GM23338 (cell line): ENCODE measurements around the gene DDX20. TPM values are rescaled to one million over a fixed set of nuclear protein-coding genes. Genes with fewer than 3 reads are reported as not detected.
A peak's percentile ranks its signal among the peaks of the same experiment; 100 is the strongest.

Experiments
- ATAC-seq: fragments of 200-7000 bp; cut with Tn5 transposase; 3 replicates; pipeline ENCODE4 v1.9.1; 2020
- DNase-seq: peaks from one replicate; pipeline ENCODE4 v3.0.0-alpha.2; 2015; ENCODE audit warnings: low spot score
- H2AFZ ChIP-seq: fragments of 200-600 bp; sonication (generic); 2 replicates; pipeline ENCODE4 v1.8.0; 2016; ENCODE audit warnings: antibody characterized with exemption, mild to moderate bottlenecking, moderate library complexity
- H3F3A ChIP-seq: fragments of 200-600 bp; sonication (generic); replicated peaks from 2 replicates; pipeline ENCODE4 v1.8.0; 2017; ENCODE audit warnings: antibody characterized with exemption, mixed run types, low read depth
- H3K27ac ChIP-seq: fragments of 200-600 bp; sonication (generic); 2 replicates; pipeline ENCODE4 v1.6.1; 2016; ENCODE audit warnings: low read depth
- H3K27me3 ChIP-seq: fragments of 200-600 bp; sonication (generic); 2 replicates; pipeline ENCODE4 v1.8.0; 2016; ENCODE audit warnings: mild to moderate bottlenecking, mixed run types, moderate library complexity; ENCODE audit not compliant: insufficient read depth
- H3K36me3 ChIP-seq: fragments of 200-600 bp; sonication (generic); 2 replicates; pipeline ENCODE4 v1.8.0; 2016; ENCODE audit warnings: mild to moderate bottlenecking; ENCODE audit not compliant: insufficient read depth
- H3K4me1 ChIP-seq: fragments of 200-600 bp; sonication (generic); 2 replicates; pipeline ENCODE4 v1.8.0; 2016; ENCODE audit warnings: mild to moderate bottlenecking, moderate library complexity; ENCODE audit not compliant: insufficient read depth
- H3K4me2 ChIP-seq: fragments of 200-600 bp; sonication (generic); 2 replicates; pipeline ENCODE4 v1.7.1; 2017; ENCODE audit warnings: mixed run types
- H3K4me3 ChIP-seq: fragments of 200-600 bp; sonication (generic); 2 replicates; pipeline ENCODE4 v1.6.1; 2016; ENCODE audit warnings: mixed run types
- H3K79me2 ChIP-seq: fragments of 200-600 bp; sonication (generic); replicated peaks from 2 replicates; pipeline ENCODE4 v1.8.0; 2017; ENCODE audit warnings: mild to moderate bottlenecking; ENCODE audit not compliant: insufficient read depth
- H3K9me2 ChIP-seq: fragments of 200-600 bp; sonication (generic); 2 replicates; pipeline ENCODE4 v1.8.0; 2017; ENCODE audit not compliant: insufficient read depth
- H4K20me1 ChIP-seq: fragments of 200-600 bp; sonication (generic); replicated peaks from 2 replicates; pipeline ENCODE4 v1.8.0; 2017; ENCODE audit warnings: mild to moderate bottlenecking; ENCODE audit not compliant: insufficient read depth
- H3K27ac Mint-ChIP-seq: 2 replicates; pipeline ENCODE4 v1.8.0; 2020; ENCODE audit warnings: inconsistent platforms, mild to moderate bottlenecking, moderate library complexity, mixed read lengths
- H3K27me3 Mint-ChIP-seq: 3 replicates; pipeline ENCODE4 v1.8.0; 2022; ENCODE audit warnings: low read depth, mild to moderate bottlenecking, moderate library complexity, mixed read lengths, inconsistent platforms; ENCODE audit not compliant: insufficient read depth, poor library complexity
- H3K36me3 Mint-ChIP-seq: 3 replicates; pipeline ENCODE4 v1.8.0; 2021; ENCODE audit warnings: low read depth, mild to moderate bottlenecking, inconsistent platforms, moderate library complexity, mixed read lengths
- H3K4me1 Mint-ChIP-seq: 3 replicates; pipeline ENCODE4 v1.8.0; 2020; ENCODE audit warnings: mild to moderate bottlenecking, inconsistent platforms, mixed read lengths
- H3K4me3 Mint-ChIP-seq: 3 replicates; pipeline ENCODE4 v1.8.0; 2021; ENCODE audit warnings: moderate library complexity, mild to moderate bottlenecking, inconsistent platforms, mixed read lengths
- H3K9me3 Mint-ChIP-seq: 3 replicates; pipeline ENCODE4 v1.8.0; 2020; ENCODE audit warnings: moderate library complexity, mild to moderate bottlenecking, inconsistent platforms, mixed read lengths
- CTCF ChIP-seq, 2 experiments: fragments of 200-600 bp in 1 of 2; sonication (generic) in 1 of 2; conservative IDR thresholded peaks; 2 replicates each; pipeline versions ENCODE4 v1.5.1 to v1.6.1; 2016 to 2017; ENCODE audit warnings: antibody characterized with exemption in 2 of 2, low read depth in 2 of 2, mild to moderate bottlenecking in 2 of 2, moderate library complexity in 1 of 2
- EZH2phosphoT487 ChIP-seq: fragments of 200-600 bp; sonication (generic); IDR thresholded peaks from one replicate; pipeline ENCODE4 v1.8.1; 2018; ENCODE audit warnings: antibody characterized with exemption; ENCODE audit not compliant: unreplicated experiment
- POLR2AphosphoS5 ChIP-seq: IDR thresholded peaks from 2 replicates; pipeline ENCODE4 v1.6.1; 2016; ENCODE audit warnings: antibody characterized with exemption, low read depth
- REST ChIP-seq: IDR thresholded peaks from one replicate; pipeline ENCODE4 v1.6.1; 2018; ENCODE audit warnings: antibody characterized with exemption; ENCODE audit not compliant: unreplicated experiment
- STAT1 ChIP-seq: IDR thresholded peaks from one replicate; pipeline ENCODE4 v1.6.1; 2016; ENCODE audit warnings: antibody characterized with exemption; ENCODE audit not compliant: unreplicated experiment
- ZNF114 ChIP-seq: fragments of 250-450 bp; sonication (Bioruptor Pico); IDR thresholded peaks from 2 replicates; pipeline ENCODE4 v1.5.0; 2020; ENCODE audit warnings: mild to moderate bottlenecking, moderate library complexity
- ZNF331 ChIP-seq: fragments of 250-450 bp; sonication (Bioruptor Pico); IDR thresholded peaks from 2 replicates; pipeline ENCODE4 v1.5.0; 2020; ENCODE audit warnings: low read depth, mild to moderate bottlenecking, moderate library complexity
- polyA plus RNA-seq: library from polyadenylated mRNA; unstranded; fragments of >200 nt; fragmentation: Nextera tagmentation; extraction: Ambion mirVana; gene quantifications from 2 replicates; pipeline ENCODE4 v1.2.1, GENCODE V29; 2016
- total RNA-seq: library from RNA; depleted of rRNA; stranded (reverse); fragments of >200 nt; shearing (Covaris generic); gene quantifications from 2 replicates; pipeline ENCODE4 v1.2.3, GENCODE V29; 2014
- TF ChIP-seq, protein P1 (sequence below): IDR thresholded peaks from 2 replicates; pipeline ENCODE4 v1.6.1; 2016; ENCODE audit warnings: antibody characterized with exemption
- TF ChIP-seq, protein P2 (sequence below): fragments of 250-450 bp; sonication (Bioruptor Pico); IDR thresholded peaks from 2 replicates; pipeline ENCODE4 v1.5.0; 2020; ENCODE audit warnings: mild to moderate bottlenecking, moderate library complexity

The DDX20 gene
- total and polyA plus RNA-seq, 2 experiments from 2014 or later = 11.9 to 54.4 TPM

DNA sequence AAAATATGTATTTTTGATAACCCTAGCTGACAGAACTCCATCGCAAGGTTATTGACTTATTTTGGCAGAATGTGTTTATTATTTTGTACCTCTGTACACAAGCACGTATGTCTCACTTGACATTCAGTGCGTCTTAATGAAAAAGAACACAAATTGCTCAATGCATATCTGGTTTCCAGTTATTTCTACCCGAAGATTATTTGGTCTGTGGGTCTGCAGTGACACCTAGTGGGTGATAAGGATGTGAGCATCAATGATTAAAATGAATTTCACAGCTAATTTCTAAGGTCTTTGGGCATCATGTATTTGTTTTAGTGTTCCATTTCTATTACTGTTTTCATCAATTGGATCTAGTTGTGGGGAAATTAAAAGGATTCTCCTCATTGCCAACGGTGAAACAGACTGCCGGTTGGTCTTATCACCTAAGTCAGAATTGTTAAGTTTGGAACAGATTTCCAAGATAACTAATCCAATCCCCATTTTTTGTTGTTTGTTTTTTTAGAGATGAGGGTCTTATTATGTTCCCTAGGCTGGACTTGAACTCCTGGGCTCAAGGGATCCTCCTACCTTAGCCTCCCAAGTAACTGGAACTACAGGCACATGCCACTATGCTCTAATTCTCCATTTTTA, 13.9 kb downstream of the DDX20 start:
- Histone ChIP-seq H3K79me2 (no peaks in the 10 kb centered on the region; the same call in 1 of the 2 replicates), H3K4me3 (no peak overlapping the region), H3K4me1 (no peaks in the 10 kb centered on the region), H3K27me3 (no peaks in the 10 kb centered on the region), H3K9me2 (no peaks in the 10 kb centered on the region), H3F3A (no peaks in the 10 kb centered on the region), H3K36me3 (peaks cover 23% of the 10 kb centered on the region), H3K4me2 (no peak overlapping the region), H4K20me1 (peaks cover 4% of the 10 kb centered on the region; the same call in 1 of the 2 replicates), H3K27ac (no peak overlapping the region), H2AFZ (no peak overlapping the region)
- ATAC-seq = no peak
- no peaks in the 10 kb centered on the region for H3K9me3 Mint-ChIP-seq
- H3K27me3 Mint-ChIP-seq = no peaks in the 10 kb centered on the region
- no peak overlapping the region for H3K4me3 Mint-ChIP-seq
- no peaks in the 10 kb centered on the region for H3K4me1 Mint-ChIP-seq
- H3K27ac Mint-ChIP-seq = no peak overlapping the region
- TF ChIP-seq ZNF331 = no peak
- TF ChIP-seq POLR2AphosphoS5 = no peak
- TF ChIP-seq CTCF (conservative IDR thresholded peaks at IDR 0.05; ENCODE audit: low read depth in 2 of 2) = peak; percentile 77 to 90
- TF ChIP-seq, protein P1, sequence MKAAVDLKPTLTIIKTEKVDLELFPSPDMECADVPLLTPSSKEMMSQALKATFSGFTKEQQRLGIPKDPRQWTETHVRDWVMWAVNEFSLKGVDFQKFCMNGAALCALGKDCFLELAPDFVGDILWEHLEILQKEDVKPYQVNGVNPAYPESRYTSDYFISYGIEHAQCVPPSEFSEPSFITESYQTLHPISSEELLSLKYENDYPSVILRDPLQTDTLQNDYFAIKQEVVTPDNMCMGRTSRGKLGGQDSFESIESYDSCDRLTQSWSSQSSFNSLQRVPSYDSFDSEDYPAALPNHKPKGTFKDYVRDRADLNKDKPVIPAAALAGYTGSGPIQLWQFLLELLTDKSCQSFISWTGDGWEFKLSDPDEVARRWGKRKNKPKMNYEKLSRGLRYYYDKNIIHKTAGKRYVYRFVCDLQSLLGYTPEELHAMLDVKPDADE = no peak
- TF ChIP-seq STAT1 = no peak
- TF ChIP-seq REST = no peak
- TF ChIP-seq ZNF114 (CRISPR knock-in tag) = no peak
- H3K36me3 Mint-ChIP-seq = peaks cover 25% of the 10 kb centered on the region
- peak; percentile 66 for DNase-seq

DNA sequence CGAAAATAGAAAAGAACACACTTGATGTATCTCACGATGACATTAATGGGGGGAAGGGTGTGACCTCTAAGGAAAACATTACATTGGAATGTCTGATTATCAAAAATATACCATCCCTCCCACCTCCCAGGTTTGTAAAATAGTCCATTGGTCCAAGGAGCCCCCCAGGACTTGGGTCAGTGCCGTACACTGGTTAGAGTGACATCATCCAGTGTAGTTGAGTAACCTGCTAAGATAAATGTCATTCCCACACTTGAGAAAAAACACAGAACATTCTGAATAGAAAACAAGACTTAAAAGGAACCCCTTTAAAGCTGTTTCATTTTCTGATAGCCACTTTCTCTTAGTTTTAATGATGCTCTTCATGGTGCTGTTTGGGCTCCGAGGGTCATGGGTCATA, 15.2 kb downstream of the DDX20 start:
- peaks cover 4% of the 10 kb centered on the region; the same call in 1 of the 2 replicates for H4K20me1 ChIP-seq
- no peaks in the 10 kb centered on the region; the same call in 1 of the 2 replicates for H3K79me2 ChIP-seq
- Mint-ChIP-seq H3K4me3 (no peak overlapping the region), H3K36me3 (peaks cover 13% of the 10 kb centered on the region), H3K4me1 (peaks cover 4% of the 10 kb centered on the region; the same call in 1 of the 3 replicates), H3K27me3 (no peaks in the 10 kb centered on the region), H3K9me3 (no peaks in the 10 kb centered on the region), H3K27ac (no peak overlapping the region)
- peaks cover 17% of the 10 kb centered on the region for H3K36me3 ChIP-seq
- no peak overlapping the region for H3K27ac ChIP-seq
- H3K4me2 ChIP-seq = no peak overlapping the region
- no peaks in the 10 kb centered on the region for H3K9me2 ChIP-seq
- H3F3A ChIP-seq = no peaks in the 10 kb centered on the region
- no peak overlapping the region for H3K4me3 ChIP-seq
- DNase-seq (no peak), ATAC-seq (no peak)
- H3K4me1 ChIP-seq = no peaks in the 10 kb centered on the region
- H3K27me3 ChIP-seq = no peaks in the 10 kb centered on the region
- no peak overlapping the region for H2AFZ ChIP-seq
- no peak for TF ChIP-seq EZH2phosphoT487
- TF ChIP-seq, protein P2, sequence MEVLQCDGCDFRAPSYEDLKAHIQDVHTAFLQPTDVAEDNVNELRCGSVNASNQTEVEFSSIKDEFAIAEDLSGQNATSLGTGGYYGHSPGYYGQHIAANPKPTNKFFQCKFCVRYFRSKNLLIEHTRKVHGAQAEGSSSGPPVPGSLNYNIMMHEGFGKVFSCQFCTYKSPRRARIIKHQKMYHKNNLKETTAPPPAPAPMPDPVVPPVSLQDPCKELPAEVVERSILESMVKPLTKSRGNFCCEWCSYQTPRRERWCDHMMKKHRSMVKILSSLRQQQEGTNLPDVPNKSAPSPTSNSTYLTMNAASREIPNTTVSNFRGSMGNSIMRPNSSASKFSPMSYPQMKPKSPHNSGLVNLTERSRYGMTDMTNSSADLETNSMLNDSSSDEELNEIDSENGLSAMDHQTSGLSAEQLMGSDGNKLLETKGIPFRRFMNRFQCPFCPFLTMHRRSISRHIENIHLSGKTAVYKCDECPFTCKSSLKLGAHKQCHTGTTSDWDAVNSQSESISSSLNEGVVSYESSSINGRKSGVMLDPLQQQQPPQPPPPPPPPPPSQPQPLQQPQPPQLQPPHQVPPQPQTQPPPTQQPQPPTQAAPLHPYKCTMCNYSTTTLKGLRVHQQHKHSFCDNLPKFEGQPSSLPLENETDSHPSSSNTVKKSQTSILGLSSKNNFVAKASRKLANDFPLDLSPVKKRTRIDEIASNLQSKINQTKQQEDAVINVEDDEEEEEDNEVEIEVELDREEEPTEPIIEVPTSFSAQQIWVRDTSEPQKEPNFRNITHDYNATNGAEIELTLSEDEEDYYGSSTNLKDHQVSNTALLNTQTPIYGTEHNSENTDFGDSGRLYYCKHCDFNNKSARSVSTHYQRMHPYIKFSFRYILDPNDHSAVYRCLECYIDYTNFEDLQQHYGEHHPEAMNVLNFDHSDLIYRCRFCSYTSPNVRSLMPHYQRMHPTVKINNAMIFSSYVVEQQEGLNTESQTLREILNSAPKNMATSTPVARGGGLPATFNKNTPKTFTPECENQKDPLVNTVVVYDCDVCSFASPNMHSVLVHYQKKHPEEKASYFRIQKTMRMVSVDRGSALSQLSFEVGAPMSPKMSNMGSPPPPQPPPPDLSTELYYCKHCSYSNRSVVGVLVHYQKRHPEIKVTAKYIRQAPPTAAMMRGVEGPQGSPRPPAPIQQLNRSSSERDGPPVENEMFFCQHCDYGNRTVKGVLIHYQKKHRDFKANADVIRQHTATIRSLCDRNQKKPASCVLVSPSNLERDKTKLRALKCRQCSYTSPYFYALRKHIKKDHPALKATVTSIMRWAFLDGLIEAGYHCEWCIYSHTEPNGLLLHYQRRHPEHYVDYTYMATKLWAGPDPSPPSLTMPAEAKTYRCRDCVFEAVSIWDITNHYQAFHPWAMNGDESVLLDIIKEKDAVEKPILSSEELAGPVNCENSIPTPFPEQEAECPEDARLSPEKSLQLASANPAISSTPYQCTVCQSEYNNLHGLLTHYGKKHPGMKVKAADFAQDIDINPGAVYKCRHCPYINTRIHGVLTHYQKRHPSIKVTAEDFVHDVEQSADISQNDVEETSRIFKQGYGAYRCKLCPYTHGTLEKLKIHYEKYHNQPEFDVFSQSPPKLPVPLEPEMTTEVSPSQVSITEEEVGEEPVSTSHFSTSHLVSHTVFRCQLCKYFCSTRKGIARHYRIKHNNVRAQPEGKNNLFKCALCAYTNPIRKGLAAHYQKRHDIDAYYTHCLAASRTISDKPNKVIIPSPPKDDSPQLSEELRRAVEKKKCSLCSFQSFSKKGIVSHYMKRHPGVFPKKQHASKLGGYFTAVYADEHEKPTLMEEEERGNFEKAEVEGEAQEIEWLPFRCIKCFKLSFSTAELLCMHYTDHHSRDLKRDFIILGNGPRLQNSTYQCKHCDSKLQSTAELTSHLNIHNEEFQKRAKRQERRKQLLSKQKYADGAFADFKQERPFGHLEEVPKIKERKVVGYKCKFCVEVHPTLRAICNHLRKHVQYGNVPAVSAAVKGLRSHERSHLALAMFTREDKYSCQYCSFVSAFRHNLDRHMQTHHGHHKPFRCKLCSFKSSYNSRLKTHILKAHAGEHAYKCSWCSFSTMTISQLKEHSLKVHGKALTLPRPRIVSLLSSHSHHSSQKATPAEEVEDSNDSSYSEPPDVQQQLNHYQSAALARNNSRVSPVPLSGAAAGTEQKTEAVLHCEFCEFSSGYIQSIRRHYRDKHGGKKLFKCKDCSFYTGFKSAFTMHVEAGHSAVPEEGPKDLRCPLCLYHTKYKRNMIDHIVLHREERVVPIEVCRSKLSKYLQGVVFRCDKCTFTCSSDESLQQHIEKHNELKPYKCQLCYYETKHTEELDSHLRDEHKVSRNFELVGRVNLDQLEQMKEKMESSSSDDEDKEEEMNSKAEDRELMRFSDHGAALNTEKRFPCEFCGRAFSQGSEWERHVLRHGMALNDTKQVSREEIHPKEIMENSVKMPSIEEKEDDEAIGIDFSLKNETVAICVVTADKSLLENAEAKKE (CRISPR knock-in tag) = no peak
